ENCODE results near the gene ERCC6L2. TPM values are rescaled to one million over a fixed set of nuclear protein-coding genes. Genes with fewer than 3 reads are reported as not detected.

ERCC6L2 gene
- total and polyA plus RNA-seq, 9 of the 15 experiments (the other 6 are each of a cell fraction or from before 2014, with no cell fraction given) = 7.8 to 42.8 (median 23.6) TPM

DNA sequence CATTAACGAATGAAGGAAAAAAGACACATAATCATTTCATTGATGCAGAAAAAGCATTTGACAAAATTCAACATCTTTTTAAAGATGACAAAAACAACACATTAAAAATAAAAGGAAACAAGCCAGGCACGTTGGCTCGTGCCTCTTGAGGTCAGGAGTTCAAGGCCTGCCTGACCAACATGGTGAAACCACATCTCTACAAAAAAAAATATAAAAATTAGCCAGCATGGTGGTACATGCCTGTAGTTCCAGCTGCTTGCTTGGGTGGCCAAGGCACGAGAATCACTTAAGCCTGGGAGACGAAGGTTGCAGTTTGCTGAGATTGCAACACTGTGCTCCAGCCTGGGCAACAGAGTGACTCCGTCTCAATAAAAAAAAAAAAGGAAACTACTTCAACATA lies 77.0 kb downstream of the ERCC6L2 start (continued):
- TF ChIP-seq, protein P1, sequence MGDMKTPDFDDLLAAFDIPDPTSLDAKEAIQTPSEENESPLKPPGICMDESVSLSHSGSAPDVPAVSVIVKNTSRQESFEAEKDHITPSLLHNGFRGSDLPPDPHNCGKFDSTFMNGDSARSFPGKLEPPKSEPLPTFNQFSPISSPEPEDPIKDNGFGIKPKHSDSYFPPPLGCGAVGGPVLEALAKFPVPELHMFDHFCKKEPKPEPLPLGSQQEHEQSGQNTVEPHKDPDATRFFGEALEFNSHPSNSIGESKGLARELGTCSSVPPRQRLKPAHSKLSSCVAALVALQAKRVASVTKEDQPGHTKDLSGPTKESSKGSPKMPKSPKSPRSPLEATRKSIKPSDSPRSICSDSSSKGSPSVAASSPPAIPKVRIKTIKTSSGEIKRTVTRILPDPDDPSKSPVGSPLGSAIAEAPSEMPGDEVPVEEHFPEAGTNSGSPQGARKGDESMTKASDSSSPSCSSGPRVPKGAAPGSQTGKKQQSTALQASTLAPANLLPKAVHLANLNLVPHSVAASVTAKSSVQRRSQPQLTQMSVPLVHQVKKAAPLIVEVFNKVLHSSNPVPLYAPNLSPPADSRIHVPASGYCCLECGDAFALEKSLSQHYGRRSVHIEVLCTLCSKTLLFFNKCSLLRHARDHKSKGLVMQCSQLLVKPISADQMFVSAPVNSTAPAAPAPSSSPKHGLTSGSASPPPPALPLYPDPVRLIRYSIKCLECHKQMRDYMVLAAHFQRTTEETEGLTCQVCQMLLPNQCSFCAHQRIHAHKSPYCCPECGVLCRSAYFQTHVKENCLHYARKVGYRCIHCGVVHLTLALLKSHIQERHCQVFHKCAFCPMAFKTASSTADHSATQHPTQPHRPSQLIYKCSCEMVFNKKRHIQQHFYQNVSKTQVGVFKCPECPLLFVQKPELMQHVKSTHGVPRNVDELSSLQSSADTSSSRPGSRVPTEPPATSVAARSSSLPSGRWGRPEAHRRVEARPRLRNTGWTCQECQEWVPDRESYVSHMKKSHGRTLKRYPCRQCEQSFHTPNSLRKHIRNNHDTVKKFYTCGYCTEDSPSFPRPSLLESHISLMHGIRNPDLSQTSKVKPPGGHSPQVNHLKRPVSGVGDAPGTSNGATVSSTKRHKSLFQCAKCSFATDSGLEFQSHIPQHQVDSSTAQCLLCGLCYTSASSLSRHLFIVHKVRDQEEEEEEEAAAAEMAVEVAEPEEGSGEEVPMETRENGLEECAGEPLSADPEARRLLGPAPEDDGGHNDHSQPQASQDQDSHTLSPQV (IDR thresholded peaks at IDR 0.05) = no peak
- TF ChIP-seq LCOR (CRISPR knock-in tag; IDR thresholded peaks at IDR 0.05) = no peak
- no peak for TF ChIP-seq STAT5B (CRISPR knock-in tag; IDR thresholded peaks at IDR 0.05)

DNA sequence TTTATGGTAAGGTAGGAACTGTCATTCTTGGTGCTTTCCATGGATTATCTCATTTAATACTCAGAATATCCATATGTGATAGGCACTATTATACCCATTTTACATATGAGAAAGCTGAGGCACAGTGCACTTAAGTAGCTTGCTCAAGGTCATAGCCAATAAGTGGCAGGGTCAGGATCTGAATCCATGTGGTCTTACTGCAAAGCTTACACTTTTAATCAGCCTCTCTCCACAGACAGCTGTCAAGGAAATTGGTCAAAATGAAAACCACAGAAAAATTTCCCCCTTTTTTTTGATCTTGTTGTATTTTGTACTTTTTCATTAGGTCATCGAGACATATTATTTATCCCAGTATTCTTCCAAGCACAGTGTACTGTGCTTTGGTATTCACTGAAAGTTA lies 78.5 kb downstream of the ERCC6L2 start:
- no peak overlapping the region for H3K4me3 ChIP-seq
- H3K4me1 ChIP-seq (replicated peaks in 1 of 2; ENCODE audit: control insufficient read depth in 2 of 2, insufficient read depth in 2 of 2, low read length in 2 of 2) = no peaks in the 10 kb centered on the region
- BruUV-seq (replicated peaks) = no TSS peak
- POLR2A ChIA-PET = interaction anchor here (1.0 kb wide), 1 partner anchor 15 kb away, joined by 3 read pairs; no protein-coding TSS in a partner anchor
- no peaks in the 10 kb centered on the region for H3K79me2 ChIP-seq (ENCODE audit: control insufficient read depth, insufficient read depth, low read length)
- in situ Hi-C loops (cut with MboI) (no loop called here), intact Hi-C loops (cut with micrococcal nuclease) (no loop called here)
- CTCF ChIA-PET (ENCODE audit: low intra/inter-chr PET ratio) = no interaction called here
- no peak overlapping the region for H3K27ac ChIP-seq (ENCODE audit: extremely low read depth, low read depth, low read length)
- H3K36me3 ChIP-seq (ENCODE audit: control insufficient read depth, insufficient read depth, low read length) = peaks cover 17% of the 10 kb centered on the region; the same call in 2 of the 3 replicates
- no peaks in the 10 kb centered on the region for H3K27me3 ChIP-seq (ENCODE audit: control insufficient read depth in 2 of 2, insufficient read depth in 2 of 2, low read length in 2 of 2)
- H3K9me1 ChIP-seq (ENCODE audit: control insufficient read depth, insufficient read depth, low read length) = no peaks in the 10 kb centered on the region
- no peak overlapping the region for H2AFZ ChIP-seq (ENCODE audit: low read depth, low read length)
- H3K4me2 ChIP-seq (ENCODE audit: insufficient read depth, low read length) = no peak overlapping the region
- DNase-seq (ENCODE audit: extremely low read depth in 1 of 4, low spot score in 3 of 4) = no peak
- FAIRE-seq = peak; percentile 52
- H3K9ac ChIP-seq (ENCODE audit: insufficient read depth in 1 of 2, low read depth in 2 of 2, low read length in 2 of 2) = no peak overlapping the region
- no peaks in the 10 kb centered on the region for H4K20me1 ChIP-seq (replicated peaks; ENCODE audit: control insufficient read depth, insufficient read depth, low read length)
- no peaks in the 10 kb centered on the region; the same call in 1 of the 2 replicates for H3K9me3 ChIP-seq (replicated peaks; ENCODE audit: control insufficient read depth, insufficient read depth, low read depth, low read length)
- no peak for ATAC-seq
- WGBS (ENCODE audit: insufficient coverage, low coverage, missing lambda C conversion rate) = 94% methylated on average over 1 of the region's 1 CpG
- TF ChIP-seq FOXA1 (IDR thresholded peaks at IDR 0.05; ENCODE audit: borderline replicate concordance) (no peak), RBM25 (IDR thresholded peaks at IDR 0.05; ENCODE audit: low read depth, low read length, severe bottlenecking) (peak; percentile 80), MECOM (CRISPR knock-in tag; IDR thresholded peaks at IDR 0.05) (no peak), KDM1A (IDR thresholded peaks at IDR 0.05) (0 out of 4 replicates have a peak, but pooled peaks of 1 of the 2 experiments have one; percentile 21), CEBPB (tag; IDR thresholded peaks at IDR 0.05) (no peak), XRCC4 (IDR thresholded peaks at IDR 0.05; ENCODE audit: extremely low read depth, insufficient read depth, insufficient read length) (no peak), NR2C1 (IDR thresholded peaks at IDR 0.05) (no peak), NR2C1 (tag; IDR thresholded peaks at IDR 0.05) (no peak), TRIM28 (IDR thresholded peaks at IDR 0.05) (no peak), ADNP (tag; IDR thresholded peaks at IDR 0.05) (peak; percentile 50; the same call in 1 of the 2 replicates), GABPA (tag; conservative IDR thresholded peaks at IDR 0.05; ENCODE audit: low read depth) (no peak), RBM39 (optimal IDR thresholded peaks at IDR 0.05; ENCODE audit: low read depth, low read length) (no peak), BCOR (IDR thresholded peaks at IDR 0.05) (peak; percentile 54), HDGF (IDR thresholded peaks at IDR 0.05) (no peak), ESRRA (IDR thresholded peaks at IDR 0.05; ENCODE audit: borderline replicate concordance, low read depth) (peak; percentile 48; the same call in 1 of the 2 replicates)
- TF ChIP-seq, protein P2, sequence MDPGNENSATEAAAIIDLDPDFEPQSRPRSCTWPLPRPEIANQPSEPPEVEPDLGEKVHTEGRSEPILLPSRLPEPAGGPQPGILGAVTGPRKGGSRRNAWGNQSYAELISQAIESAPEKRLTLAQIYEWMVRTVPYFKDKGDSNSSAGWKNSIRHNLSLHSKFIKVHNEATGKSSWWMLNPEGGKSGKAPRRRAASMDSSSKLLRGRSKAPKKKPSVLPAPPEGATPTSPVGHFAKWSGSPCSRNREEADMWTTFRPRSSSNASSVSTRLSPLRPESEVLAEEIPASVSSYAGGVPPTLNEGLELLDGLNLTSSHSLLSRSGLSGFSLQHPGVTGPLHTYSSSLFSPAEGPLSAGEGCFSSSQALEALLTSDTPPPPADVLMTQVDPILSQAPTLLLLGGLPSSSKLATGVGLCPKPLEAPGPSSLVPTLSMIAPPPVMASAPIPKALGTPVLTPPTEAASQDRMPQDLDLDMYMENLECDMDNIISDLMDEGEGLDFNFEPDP (CRISPR knock-in tag; IDR thresholded peaks at IDR 0.05) = no peak

Measured in K562 (cell line).